ENCODE measurements around the gene ZBED1. TPM values are rescaled to one million over a fixed set of nuclear protein-coding genes. Genes with fewer than 3 reads are reported as not detected.

ZBED1 gene
- total and polyA plus RNA-seq, 9 of the 15 experiments (the other 6 are each of a cell fraction or from before 2014, with no cell fraction given), result 0.61 to 27.6 (median 13.9) TPM

GRCh38 chrX:2502668-2503519 lies 2.1 kb upstream of the ZBED1 start (continued):
- TF ChIP-seq NR2C2 (CRISPR knock-in tag; IDR thresholded peaks at IDR 0.05) (no peak), NR2C2 (tag; IDR thresholded peaks at IDR 0.05) (peak; percentile 68; the same call in 1 of the 2 replicates), MAFK (IDR thresholded peaks at IDR 0.05; ENCODE audit: low read length) (no peak), DDX20 (tag; IDR thresholded peaks at IDR 0.05; ENCODE audit: low read depth) (peak; percentile 91), ETV1 (tag; conservative IDR thresholded peaks at IDR 0.05; ENCODE audit: low read depth) (peak; percentile 62), MAZ (CRISPR knock-in tag; conservative IDR thresholded peaks at IDR 0.05 in 1 of 2, IDR thresholded peaks at IDR 0.05 in 1 of 2) (peak in 1 of 2 experiments; percentile 75; a peak in 2 of 4 replicates), ZNF354B (CRISPR knock-in tag; IDR thresholded peaks at IDR 0.05) (peak; percentile 74; the same call in 1 of the 2 replicates), FOXK2 (conservative IDR thresholded peaks at IDR 0.05 in 1 of 2, IDR thresholded peaks at IDR 0.05 in 1 of 2; ENCODE audit: low read depth in 2 of 2) (peak in 1 of 2 experiments; percentile 45; a peak in 1 of 4 replicates), ARID4B (CRISPR knock-in tag; IDR thresholded peaks at IDR 0.05) (no peak), ZNF431 (CRISPR knock-in tag; IDR thresholded peaks at IDR 0.05) (no peak), ZNF830 (CRISPR knock-in tag; IDR thresholded peaks at IDR 0.05) (peak; percentile 85; the same call in 1 of the 2 replicates), ZNF717 (CRISPR knock-in tag; IDR thresholded peaks at IDR 0.05) (no peak), ZBTB34 (CRISPR knock-in tag; IDR thresholded peaks at IDR 0.05) (peak; percentile 82), FOSL1 (tag; conservative IDR thresholded peaks at IDR 0.05) (peak; percentile 40), YY1 (IDR thresholded peaks at IDR 0.05; ENCODE audit: borderline replicate concordance in 1 of 3, control insufficient read depth in 1 of 3, extremely low read depth in 1 of 3, insufficient read depth in 3 of 3, insufficient read length in 1 of 3, insufficient replicate concordance in 2 of 3, low read depth in 1 of 3, low read length in 2 of 3) (peak in 1 of 3 experiments; percentile 82), SIN3A (IDR thresholded peaks at IDR 0.05; ENCODE audit: borderline replicate concordance in 2 of 2, control insufficient read depth in 1 of 2, low read depth in 2 of 2, low read length in 2 of 2) (no peak), CGGBP1 (CRISPR knock-in tag; IDR thresholded peaks at IDR 0.05) (0 out of 2 replicates have a peak, but pooled peaks have one; percentile 37), SMARCE1 (IDR thresholded peaks at IDR 0.05) (peak; percentile 47; the same call in 1 of the 2 replicates)
